CD4-positive, alpha-beta memory T cell (primary cell): Measurements from ENCODE around the gene EEF2K. TPM values are rescaled to one million over a fixed set of nuclear protein-coding genes. Genes with fewer than 3 reads are reported as not detected.

Experiments
- CTCF ChIA-PET: fragments of 350-600 bp; sonication (Branson Sonifier 250); formaldehyde crosslinking; loops from one replicate; lab custom pipeline; 2021; ENCODE audit warnings: inconsistent platforms; ENCODE audit not compliant: partially characterized antibody; lab: Charles Lee
- POLR2A ChIA-PET: fragments of 350-600 bp; sonication (Branson Sonifier 250); formaldehyde crosslinking; loops from one replicate; lab custom pipeline; 2021; ENCODE audit not compliant: partially characterized antibody; lab: Charles Lee
- DNase-seq, 5 donors: peaks; one replicate each; pipeline versions ENCODE4 v3.0.0 to v3.0.0-alpha.2; 2020 to 2022; ENCODE audit warnings: mixed read lengths in 1 of 5
- H3K27ac ChIP-seq: one replicate; pipeline ENCODE4 v1.7.0; 2013; ENCODE audit warnings: low read depth, low read length
- H3K27me3 ChIP-seq: 2 replicates; pipeline ENCODE4 v1.7.0; 2013; ENCODE audit warnings: mild to moderate bottlenecking, low read length, moderate library complexity; ENCODE audit not compliant: insufficient read depth
- H3K36me3 ChIP-seq: 2 replicates; pipeline ENCODE4 v1.7.0; 2013; ENCODE audit warnings: mild to moderate bottlenecking, low read length, moderate library complexity; ENCODE audit not compliant: insufficient read depth
- H3K4me1 ChIP-seq: 2 replicates; pipeline ENCODE4 v1.7.0; 2013; ENCODE audit warnings: mild to moderate bottlenecking, low read length, moderate library complexity; ENCODE audit not compliant: insufficient read depth
- H3K4me3 ChIP-seq, 2 donors: one replicate each; pipeline ENCODE4 v1.7.0; 2013; ENCODE audit warnings: low read length in 2 of 2, mild to moderate bottlenecking in 1 of 2
- H3K9me3 ChIP-seq, 2 donors: one replicate each; pipeline ENCODE4 v1.7.0; 2013; ENCODE audit warnings: low read length in 2 of 2, control low read depth in 1 of 2; ENCODE audit not compliant: control insufficient read depth in 1 of 2
- H3K27ac Mint-ChIP-seq, 7 donors: one replicate each; pipeline ENCODE4 v1.8.0; 2020 to 2021; ENCODE audit warnings: mixed read lengths in 7 of 7, mild to moderate bottlenecking in 6 of 7, inconsistent platforms in 3 of 7, moderate library complexity in 3 of 7
- H3K27me3 Mint-ChIP-seq, 2 donors: one replicate each; pipeline ENCODE4 v1.8.0; 2020 to 2021; ENCODE audit warnings: mixed read lengths in 2 of 2
- H3K36me3 Mint-ChIP-seq, 2 donors: one replicate each; pipeline ENCODE4 v1.8.0; 2020 to 2021; ENCODE audit warnings: mixed read lengths in 2 of 2, inconsistent platforms in 1 of 2, mild to moderate bottlenecking in 1 of 2
- H3K4me1 Mint-ChIP-seq, 4 donors: one replicate each; pipeline ENCODE4 v1.8.0; 2020 to 2021; ENCODE audit warnings: mixed read lengths in 4 of 4, mild to moderate bottlenecking in 1 of 4
- H3K4me3 Mint-ChIP-seq, 8 donors: one replicate each; pipeline ENCODE4 v1.8.0; 2020 to 2021; ENCODE audit warnings: mixed read lengths in 8 of 8, mild to moderate bottlenecking in 7 of 8, moderate library complexity in 6 of 8, inconsistent platforms in 3 of 8
- H3K9me3 Mint-ChIP-seq, 8 donors: one replicate each; pipeline ENCODE4 v1.8.0; 2020 to 2021; ENCODE audit warnings: mixed read lengths in 8 of 8, mild to moderate bottlenecking in 5 of 8, inconsistent platforms in 3 of 8, moderate library complexity in 1 of 8
- intact Hi-C: fragments of 100-400 bp; cut with micrococcal nuclease; formaldehyde crosslinking; loops from one replicate; pipeline ENCODE4 v1.15.1; 2023
- polyA plus RNA-seq, 2 donors: library from polyadenylated mRNA; unstranded; fragments of 300-500 nt; fragmentation: Illumina TruSeq; gene quantifications; one replicate each; pipeline ENCODE4 v1.2.3, GENCODE V29; 2021
- total RNA-seq, 2 experiments: library from RNA; stranded (reverse); gene quantifications; one replicate each; pipeline ENCODE4 v1.2.3, GENCODE V29; 2021

The EEF2K gene
- total and polyA plus RNA-seq, 4 experiments from 2014 or later = 0.77 to 20.7 (median 11.5) TPM

DNA sequence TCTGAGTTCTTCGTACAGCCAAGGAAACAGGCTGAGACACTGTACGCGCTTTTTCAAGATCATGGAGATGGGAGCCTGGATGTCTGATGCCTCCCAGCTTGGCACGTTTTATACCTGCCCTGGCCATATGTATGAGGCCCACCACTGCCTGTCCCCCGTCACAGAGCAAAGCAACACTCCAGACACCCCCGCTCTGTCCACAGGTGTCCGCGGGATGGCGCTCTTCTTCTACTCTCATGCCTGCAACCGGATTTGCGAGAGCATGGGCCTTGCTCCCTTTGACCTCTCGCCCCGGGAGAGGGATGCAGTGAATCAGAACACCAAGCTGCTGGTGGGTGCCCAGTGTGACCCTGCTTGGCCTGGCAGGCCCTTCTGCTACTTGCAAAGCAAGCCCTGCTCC is 51.4 kb downstream of the EEF2K start:
- H3K27ac ChIP-seq = no peak overlapping the region
- no peak overlapping the region for H3K4me3 ChIP-seq
- DNase-seq = no peak
- ChIA-PET CTCF (no interaction called here), POLR2A (interaction anchor here (1.5 kb wide), 1 partner anchor 51 kb away, joined by 4 read pairs; the partner anchor contains the start of gene EEF2K)
- H3K36me3 ChIP-seq = peaks cover 35% of the 10 kb centered on the region
- H3K36me3 Mint-ChIP-seq = peaks cover 54 to 63% of the 10 kb centered on the region in 2 donors
- peaks cover 0 to 6% (median 0%) of the 10 kb centered on the region in 8 donors for H3K9me3 Mint-ChIP-seq
- no peaks in the 10 kb centered on the region for H3K27me3 Mint-ChIP-seq
- peaks cover 9% of the 10 kb centered on the region for H3K4me1 ChIP-seq
- no peak overlapping the region for H3K27ac Mint-ChIP-seq
- H3K4me1 Mint-ChIP-seq = peaks cover 2 to 13% (median 8%) of the 10 kb centered on the region in 4 donors
- H3K9me3 ChIP-seq = peaks cover 0 to 5% of the 10 kb centered on the region in 2 donors
- no peaks in the 10 kb centered on the region for H3K27me3 ChIP-seq
- intact Hi-C loops = no loop called here
- H3K4me3 Mint-ChIP-seq = no peak overlapping the region

DNA sequence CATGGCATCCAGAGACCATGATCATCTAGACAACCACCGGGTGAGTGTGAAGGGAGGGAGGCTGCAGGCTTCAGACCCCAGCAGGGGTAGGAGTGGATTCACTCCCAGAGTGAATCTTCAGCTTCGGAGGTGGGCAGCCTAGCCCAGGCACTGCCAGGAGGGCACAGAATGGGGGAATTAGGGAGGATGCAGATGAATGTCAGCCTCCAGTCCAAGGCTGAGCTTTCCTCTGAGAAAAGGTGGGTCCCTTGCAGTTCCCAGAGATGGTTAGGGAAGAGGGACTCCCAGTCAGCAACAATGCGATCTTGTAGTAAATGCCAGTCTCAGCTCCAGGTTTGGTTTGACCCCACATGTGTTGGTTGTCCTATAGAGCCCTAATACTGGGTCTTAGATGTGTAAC is 54.4 kb downstream of the EEF2K start:
- H3K27me3 Mint-ChIP-seq = no peaks in the 10 kb centered on the region
- H3K4me1 ChIP-seq = peaks cover 25% of the 10 kb centered on the region
- no peak overlapping the region for H3K4me3 ChIP-seq
- H3K9me3 Mint-ChIP-seq = no peaks in the 10 kb centered on the region
- intact Hi-C loops = no loop called here
- ChIA-PET POLR2A (no interaction called here), CTCF (interaction anchor here (0.7 to 1.6 kb wide), 3 partner anchors 9 to 72 kb away, joined by 3 read pairs; partner anchors contain the start of gene EEF2K)
- H3K36me3 Mint-ChIP-seq = peaks cover 35 to 47% of the 10 kb centered on the region in 2 donors
- H3K4me1 Mint-ChIP-seq = peaks cover 11 to 33% (median 18%) of the 10 kb centered on the region in 4 donors
- peak overlapping the region in 2 of 7 donors; percentile 60 to 64 for H3K27ac Mint-ChIP-seq
- peaks cover 0 to under 1% of the 10 kb centered on the region in 2 donors for H3K9me3 ChIP-seq
- H3K27me3 ChIP-seq = no peaks in the 10 kb centered on the region
- H3K4me3 Mint-ChIP-seq = no peak overlapping the region
- no peak for DNase-seq
- peaks cover 30% of the 10 kb centered on the region for H3K36me3 ChIP-seq
- H3K27ac ChIP-seq = no peak overlapping the region

DNA sequence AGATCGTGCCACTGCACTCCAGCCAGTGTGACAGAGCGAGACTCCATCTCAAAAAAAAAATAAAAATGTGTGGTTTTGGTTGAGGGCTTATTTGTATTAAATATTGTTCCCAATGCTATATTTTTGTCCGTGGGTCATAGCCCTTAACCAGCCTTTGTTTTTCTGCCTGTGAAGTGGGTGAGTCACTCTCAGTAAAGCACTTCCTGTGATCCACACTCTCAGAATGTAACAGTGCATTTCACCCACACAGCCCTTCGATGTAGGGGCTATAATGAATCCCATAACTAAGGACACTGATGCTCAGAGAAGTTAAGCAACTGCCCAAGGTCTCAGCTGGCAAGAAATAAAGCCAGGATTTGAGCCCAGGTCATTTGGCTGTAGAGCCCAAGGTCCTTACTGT is 56.4 kb downstream of the EEF2K start:
- H3K27ac ChIP-seq = no peak overlapping the region
- POLR2A ChIA-PET = interaction anchor here (3.7 kb wide), 1 partner anchor 56 kb away, joined by 10 read pairs; the partner anchor contains the start of gene EEF2K
- DNase-seq = no peak
- Mint-ChIP-seq H3K27ac (peak overlapping the region in 4 of 7 donors; percentile 23 to 79 (median 44)), H3K27me3 (no peaks in the 10 kb centered on the region), H3K4me3 (no peak overlapping the region), H3K9me3 (no peaks in the 10 kb centered on the region), H3K4me1 (peaks cover 11 to 37% (median 18%) of the 10 kb centered on the region in 4 donors), H3K36me3 (peaks cover 33 to 45% of the 10 kb centered on the region in 2 donors)
- peaks cover 20% of the 10 kb centered on the region for H3K36me3 ChIP-seq
- peaks cover 25% of the 10 kb centered on the region for H3K4me1 ChIP-seq
- no peak overlapping the region for H3K4me3 ChIP-seq
- H3K9me3 ChIP-seq = no peaks in the 10 kb centered on the region
- CTCF ChIA-PET = no interaction called here
- no peaks in the 10 kb centered on the region for H3K27me3 ChIP-seq
- intact Hi-C loops = no loop called here

DNA sequence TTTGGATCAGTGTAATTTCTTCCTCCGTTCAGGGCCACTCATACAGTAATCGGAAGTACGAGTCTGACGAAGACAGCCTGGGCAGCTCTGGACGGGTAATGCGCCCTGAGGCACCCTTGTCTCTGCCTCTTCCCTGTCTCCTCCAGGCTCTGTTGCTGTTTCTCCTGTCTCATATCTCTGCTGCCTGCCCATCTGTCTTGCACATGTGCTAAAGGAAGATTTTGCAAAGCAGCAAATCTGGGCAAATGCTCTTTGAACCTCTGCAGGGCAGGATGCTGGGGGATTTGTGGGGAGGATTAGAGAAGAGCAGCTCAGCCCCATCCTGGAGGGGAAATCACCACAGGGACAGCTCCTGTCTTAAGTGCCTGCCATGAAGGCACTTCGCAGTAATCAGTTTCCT is 58.7 kb downstream of the EEF2K start:
- Mint-ChIP-seq H3K4me1 (peaks cover 11 to 37% (median 18%) of the 10 kb centered on the region in 4 donors), H3K36me3 (peaks cover 16 to 33% of the 10 kb centered on the region in 2 donors), H3K4me3 (peak overlapping the region in 3 of 8 donors; percentile 39 to 66 (median 63)), H3K9me3 (no peaks in the 10 kb centered on the region), H3K27me3 (no peaks in the 10 kb centered on the region), H3K27ac (peak overlapping the region; percentile 31 to 84 (median 52))
- DNase-seq = no peak
- Histone ChIP-seq H3K27ac (no peak overlapping the region), H3K4me1 (peaks cover 25% of the 10 kb centered on the region), H3K36me3 (peaks cover 10% of the 10 kb centered on the region), H3K27me3 (no peaks in the 10 kb centered on the region), H3K9me3 (no peaks in the 10 kb centered on the region), H3K4me3 (no peak overlapping the region)
- POLR2A ChIA-PET = interaction anchor here (3.7 kb wide), 1 partner anchor 59 kb away, joined by 10 read pairs; the partner anchor contains the start of gene EEF2K
- CTCF ChIA-PET = interaction anchor here (0.7 kb wide), 2 partner anchors 14 to 59 kb away, joined by 3 read pairs; partner anchors contain the start of gene EEF2K
- intact Hi-C loops = no loop called here

DNA sequence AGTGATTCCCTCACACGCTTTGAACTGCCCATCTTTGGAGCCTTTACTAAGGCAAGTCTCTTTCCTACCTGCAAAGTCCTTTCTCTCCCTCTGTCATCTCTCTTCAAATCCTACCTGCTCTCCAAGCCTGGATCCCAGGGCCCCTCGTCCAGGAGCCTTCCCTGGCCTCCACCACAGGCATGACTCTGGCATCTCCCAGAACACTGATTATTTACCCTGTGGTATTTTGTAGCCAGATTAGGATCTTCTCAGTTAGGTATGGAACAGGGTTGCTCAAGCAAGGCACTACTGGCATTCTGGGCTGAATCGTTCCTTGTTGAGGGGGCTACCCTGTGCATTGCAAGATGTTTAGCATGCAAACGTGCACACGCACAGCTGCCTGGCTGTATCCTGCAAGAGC is 59.3 kb downstream of the EEF2K start:
- Mint-ChIP-seq H3K9me3 (no peaks in the 10 kb centered on the region), H3K27ac (peak overlapping the region in 5 of 7 donors; percentile 17 to 85 (median 39)), H3K36me3 (peaks cover 17 to 28% of the 10 kb centered on the region in 2 donors), H3K4me3 (peak overlapping the region in 1 of 8 donors; percentile 63), H3K27me3 (no peaks in the 10 kb centered on the region), H3K4me1 (peaks cover 11 to 37% (median 18%) of the 10 kb centered on the region in 4 donors)
- peaks cover 25% of the 10 kb centered on the region for H3K4me1 ChIP-seq
- peaks cover 4% of the 10 kb centered on the region for H3K36me3 ChIP-seq
- ChIA-PET CTCF (no interaction called here), POLR2A (interaction anchor here (0.6 to 3.7 kb wide), 2 partner anchors 59 to 471 kb away, joined by 3 to 10 read pairs; partner anchors contain the start of gene EEF2K)
- no peak for DNase-seq
- H3K27me3 ChIP-seq = no peaks in the 10 kb centered on the region
- no peaks in the 10 kb centered on the region for H3K9me3 ChIP-seq
- no peak overlapping the region for H3K27ac ChIP-seq
- H3K4me3 ChIP-seq = no peak overlapping the region
- intact Hi-C loops = no loop called here

DNA sequence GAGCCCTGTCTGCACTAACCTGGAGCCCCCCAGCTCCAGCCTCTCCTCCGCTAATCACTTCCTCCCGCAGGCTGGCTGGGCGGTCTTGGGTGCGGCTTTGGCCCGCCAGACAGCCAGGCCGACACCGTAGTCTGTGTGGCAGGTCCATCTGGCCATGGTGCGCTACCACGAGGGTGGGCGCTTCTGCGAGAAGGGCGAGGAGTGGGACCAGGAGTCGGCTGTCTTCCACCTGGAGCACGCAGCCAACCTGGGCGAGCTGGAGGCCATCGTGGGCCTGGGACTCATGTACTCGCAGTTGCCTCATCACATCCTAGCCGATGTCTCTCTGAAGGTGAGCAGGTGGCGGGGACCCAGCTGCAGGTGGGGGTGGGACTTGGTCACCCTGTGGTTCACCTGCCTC is 60.5 kb downstream of the EEF2K start:
- DNase-seq = no peak
- Mint-ChIP-seq H3K27ac (no peak overlapping the region), H3K36me3 (peaks cover 20 to 25% of the 10 kb centered on the region in 2 donors), H3K9me3 (no peaks in the 10 kb centered on the region), H3K4me3 (no peak overlapping the region), H3K27me3 (no peaks in the 10 kb centered on the region), H3K4me1 (peaks cover 11 to 37% (median 18%) of the 10 kb centered on the region in 4 donors)
- POLR2A ChIA-PET = no interaction called here
- Histone ChIP-seq H3K27me3 (no peaks in the 10 kb centered on the region), H3K27ac (no peak overlapping the region), H3K4me3 (no peak overlapping the region), H3K9me3 (no peaks in the 10 kb centered on the region), H3K4me1 (peaks cover 25% of the 10 kb centered on the region), H3K36me3 (no peaks in the 10 kb centered on the region)
- intact Hi-C loops = no loop called here
- CTCF ChIA-PET = no interaction called here

DNA sequence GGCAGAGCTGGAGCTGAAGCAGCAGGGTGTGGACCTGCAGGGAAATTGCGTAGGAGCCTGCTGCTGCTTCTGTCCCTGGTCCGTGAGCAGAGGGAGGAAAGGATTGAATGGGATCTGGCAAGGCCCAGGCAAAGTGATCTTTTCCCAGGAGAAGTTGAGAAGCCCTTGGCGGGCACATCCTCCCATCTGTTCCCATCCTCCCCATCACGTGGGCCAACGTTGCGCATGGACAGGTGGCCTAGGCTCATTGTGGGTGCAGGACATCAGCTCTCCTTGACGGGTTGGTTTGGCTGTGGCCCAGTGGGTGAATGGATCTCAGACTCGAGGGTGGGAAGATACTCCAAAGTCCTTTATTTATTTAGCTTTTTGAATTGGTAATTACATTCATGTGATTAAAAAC is 61.7 kb downstream of the EEF2K start:
- intact Hi-C loops = no loop called here
- H3K4me1 Mint-ChIP-seq = peaks cover 7 to 25% (median 10%) of the 10 kb centered on the region in 4 donors
- H3K36me3 Mint-ChIP-seq = peaks cover 28 to 34% of the 10 kb centered on the region in 2 donors
- H3K9me3 Mint-ChIP-seq = no peaks in the 10 kb centered on the region
- no peak overlapping the region for H3K4me3 Mint-ChIP-seq
- ChIA-PET POLR2A (no interaction called here), CTCF (no interaction called here)
- H3K4me1 ChIP-seq = peaks cover 13% of the 10 kb centered on the region
- H3K27me3 ChIP-seq = no peaks in the 10 kb centered on the region
- no peaks in the 10 kb centered on the region for H3K27me3 Mint-ChIP-seq
- H3K4me3 ChIP-seq = no peak overlapping the region
- no peak overlapping the region for H3K27ac ChIP-seq
- no peak overlapping the region for H3K27ac Mint-ChIP-seq
- H3K36me3 ChIP-seq = peaks cover 5% of the 10 kb centered on the region
- no peak for DNase-seq
- no peaks in the 10 kb centered on the region for H3K9me3 ChIP-seq
